ENCODE results near the gene IL1RAPL2. TPM values are rescaled to one million over a fixed set of nuclear protein-coding genes. Genes with fewer than 3 reads are reported as not detected.

Gene IL1RAPL2
- total RNA-seq, 4 donors from 2014 or later: 0.16 TPM; not detected in 3

- in situ Hi-C loops (cut with MboI; ENCODE audit: low pct_ligation_motif_present in 1 of 4, low pct_unique_long_range_greater_than_20kb in 1 of 4, low sequenced_read_pairs in 3 of 4): no loop called here
- Histone ChIP-seq H3K36me3 (no peaks in the 10 kb centered on the region), H3K27ac (no peak overlapping the region), H3K4me1 (no peaks in the 10 kb centered on the region), H3K4me3 (no peak overlapping the region), H3K27me3 (no peaks in the 10 kb centered on the region), H3K9me3 (no peaks in the 10 kb centered on the region)
- DNase-seq: no peak
- TF ChIP-seq CTCF (IDR thresholded peaks at IDR 0.05) (no peak), POLR2A (IDR thresholded peaks at IDR 0.05) (no peak), EP300 (IDR thresholded peaks at IDR 0.05; ENCODE audit: low read depth) (no peak), POLR2AphosphoS5 (IDR thresholded peaks at IDR 0.05) (no peak)
- intact Hi-C loops (cut with DNase I; ENCODE audit: low total_unique reads): no loop called here
- 88% methylated on average over 1 of the region's 1 CpG; no CpG with 5 or more reads in 1 of the 2 donors for WGBS, 2 donors (ENCODE audit: low coverage in 1 of 2)
These were observed 895.0 kb downstream of the IL1RAPL2 start for GRCh38 chrX:105461016-105461415.

- 80 to 82% methylated on average over 1 of the region's 1 CpG for WGBS, 2 donors (ENCODE audit: low coverage in 1 of 2)
- Histone ChIP-seq H3K9me3 (no peaks in the 10 kb centered on the region), H3K27ac (no peak overlapping the region), H3K36me3 (no peaks in the 10 kb centered on the region), H3K27me3 (no peaks in the 10 kb centered on the region), H3K4me3 (no peak overlapping the region), H3K4me1 (no peaks in the 10 kb centered on the region)
- in situ Hi-C loops (cut with MboI; ENCODE audit: low pct_ligation_motif_present in 1 of 4, low pct_unique_long_range_greater_than_20kb in 1 of 4, low sequenced_read_pairs in 3 of 4): no loop called here
- intact Hi-C loops (cut with DNase I; ENCODE audit: low total_unique reads): no loop called here
- no peak for TF ChIP-seq POLR2AphosphoS5 (IDR thresholded peaks at IDR 0.05)
- TF ChIP-seq POLR2A (IDR thresholded peaks at IDR 0.05): no peak
- no peak for TF ChIP-seq CTCF (IDR thresholded peaks at IDR 0.05)
- TF ChIP-seq EP300 (IDR thresholded peaks at IDR 0.05; ENCODE audit: low read depth): no peak
- DNase-seq: no peak
These were observed 896.2 kb downstream of the IL1RAPL2 start for GRCh38 chrX:105462186-105462585.

- Histone ChIP-seq H3K4me1 (no peaks in the 10 kb centered on the region), H3K27ac (no peak overlapping the region), H3K9me3 (no peaks in the 10 kb centered on the region), H3K36me3 (no peaks in the 10 kb centered on the region), H3K4me3 (no peak overlapping the region), H3K27me3 (no peaks in the 10 kb centered on the region)
- no peak for DNase-seq
- 40 to 56% methylated on average over 3 of the region's 3 CpGs for WGBS, 2 donors (ENCODE audit: low coverage in 1 of 2)
- TF ChIP-seq POLR2AphosphoS5 (IDR thresholded peaks at IDR 0.05) (no peak), EP300 (IDR thresholded peaks at IDR 0.05; ENCODE audit: low read depth) (no peak), CTCF (IDR thresholded peaks at IDR 0.05) (no peak), POLR2A (IDR thresholded peaks at IDR 0.05) (no peak)
- intact Hi-C loops (cut with DNase I; ENCODE audit: low total_unique reads): no loop called here
- in situ Hi-C loops (cut with MboI; ENCODE audit: low pct_ligation_motif_present in 1 of 4, low pct_unique_long_range_greater_than_20kb in 1 of 4, low sequenced_read_pairs in 3 of 4): no loop called here
These were observed 897.5 kb downstream of the IL1RAPL2 start for GRCh38 chrX:105463473-105463872.

GRCh38 chrX:105464618-105465017 is 898.6 kb downstream of the IL1RAPL2 start:
- no peaks in the 10 kb centered on the region for H3K36me3 ChIP-seq
- no peaks in the 10 kb centered on the region for H3K9me3 ChIP-seq
- H3K4me1 ChIP-seq: no peaks in the 10 kb centered on the region
- no peak overlapping the region for H3K27ac ChIP-seq
- TF ChIP-seq POLR2A (IDR thresholded peaks at IDR 0.05) (no peak), POLR2AphosphoS5 (IDR thresholded peaks at IDR 0.05) (no peak), CTCF (IDR thresholded peaks at IDR 0.05) (no peak), EP300 (IDR thresholded peaks at IDR 0.05; ENCODE audit: low read depth) (no peak)
- intact Hi-C loops (cut with DNase I; ENCODE audit: low total_unique reads): no loop called here
- WGBS, 2 donors (ENCODE audit: low coverage in 1 of 2): 74 to 78% methylated on average over 2 of the region's 2 CpGs
- H3K4me3 ChIP-seq: no peak overlapping the region
- no peak for DNase-seq
- H3K27me3 ChIP-seq: no peaks in the 10 kb centered on the region
- in situ Hi-C loops (cut with MboI; ENCODE audit: low pct_ligation_motif_present in 1 of 4, low pct_unique_long_range_greater_than_20kb in 1 of 4, low sequenced_read_pairs in 3 of 4): no loop called here

Measured in transverse colon (tissue), 4 donors.